Measurements from ENCODE around the gene KCNK16.
A peak's percentile ranks its signal among the peaks of the same experiment; 100 is the strongest.

- TF ChIP-seq CTCF (IDR thresholded peaks at IDR 0.05; ENCODE audit: insufficient read depth, low read depth, low read length) (peak; percentile 61), EZH2 (IDR thresholded peaks at IDR 0.05; ENCODE audit: insufficient read depth, low read length) (no peak)
Measured at GRCh38 chr6:39302669-39303424, 19.7 kb downstream of the KCNK16 start.

Data from astrocyte (in vitro differentiated cells and primary cell).